Activated CD4-positive, alpha-beta T cell treated with anti-CD3 and anti-CD28 coated beads, Interleukin-2, amount 50 U/mL, for 1 hour (primary cell): ENCODE results near the gene NUTF2.
"Not testable (repeated sequence)": the region's sequence is repeated elsewhere in the genome, so short reads cannot be mapped to it uniquely, and the experiment has no call there.

Experiments
- DNase-seq: peaks from one replicate; pipeline ENCODE4 v3.0.0-alpha.2; 2020

Gene NUTF2

DNA sequence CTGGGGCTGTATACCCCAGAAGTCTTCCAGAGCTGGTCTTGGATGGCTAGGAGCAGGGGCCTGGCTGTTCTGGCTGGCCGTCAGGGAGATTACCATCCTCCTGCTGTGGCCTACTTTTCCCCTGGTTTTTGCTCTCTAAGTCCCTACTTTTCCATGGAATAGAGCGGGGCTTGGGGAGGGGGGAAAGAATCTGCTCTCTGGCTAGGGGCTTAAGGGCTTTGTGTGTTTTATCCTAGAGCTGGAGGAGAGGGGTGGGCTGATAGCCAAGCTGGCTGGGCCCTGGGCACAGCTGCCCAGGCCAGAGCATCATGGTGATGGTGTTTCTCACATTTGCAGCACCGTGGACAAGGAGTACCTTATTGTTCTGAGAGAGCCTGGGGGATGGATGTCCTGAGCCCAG is 41.6 kb downstream of the NUTF2 start:
- DNase-seq, result no peak

DNA sequence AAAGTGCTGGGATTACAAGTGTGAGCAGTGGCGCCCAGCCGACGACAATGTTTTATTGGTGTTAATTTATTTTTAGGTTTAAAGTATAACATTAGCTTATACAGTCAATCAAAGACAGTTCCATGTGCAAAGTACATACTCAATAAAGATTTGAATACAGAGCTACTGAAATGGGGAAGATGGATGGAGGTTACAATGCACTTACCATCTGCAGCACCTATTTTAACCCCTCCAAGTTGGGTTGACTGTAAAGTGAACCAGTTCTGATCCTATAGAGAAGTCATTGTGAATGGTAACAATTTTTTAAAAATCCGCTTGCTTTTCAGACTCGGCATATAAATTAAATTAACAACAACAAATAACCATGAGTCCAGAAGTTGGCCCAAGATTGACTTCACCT is 45.6 kb downstream of the NUTF2 start:
- no peak for DNase-seq

DNA sequence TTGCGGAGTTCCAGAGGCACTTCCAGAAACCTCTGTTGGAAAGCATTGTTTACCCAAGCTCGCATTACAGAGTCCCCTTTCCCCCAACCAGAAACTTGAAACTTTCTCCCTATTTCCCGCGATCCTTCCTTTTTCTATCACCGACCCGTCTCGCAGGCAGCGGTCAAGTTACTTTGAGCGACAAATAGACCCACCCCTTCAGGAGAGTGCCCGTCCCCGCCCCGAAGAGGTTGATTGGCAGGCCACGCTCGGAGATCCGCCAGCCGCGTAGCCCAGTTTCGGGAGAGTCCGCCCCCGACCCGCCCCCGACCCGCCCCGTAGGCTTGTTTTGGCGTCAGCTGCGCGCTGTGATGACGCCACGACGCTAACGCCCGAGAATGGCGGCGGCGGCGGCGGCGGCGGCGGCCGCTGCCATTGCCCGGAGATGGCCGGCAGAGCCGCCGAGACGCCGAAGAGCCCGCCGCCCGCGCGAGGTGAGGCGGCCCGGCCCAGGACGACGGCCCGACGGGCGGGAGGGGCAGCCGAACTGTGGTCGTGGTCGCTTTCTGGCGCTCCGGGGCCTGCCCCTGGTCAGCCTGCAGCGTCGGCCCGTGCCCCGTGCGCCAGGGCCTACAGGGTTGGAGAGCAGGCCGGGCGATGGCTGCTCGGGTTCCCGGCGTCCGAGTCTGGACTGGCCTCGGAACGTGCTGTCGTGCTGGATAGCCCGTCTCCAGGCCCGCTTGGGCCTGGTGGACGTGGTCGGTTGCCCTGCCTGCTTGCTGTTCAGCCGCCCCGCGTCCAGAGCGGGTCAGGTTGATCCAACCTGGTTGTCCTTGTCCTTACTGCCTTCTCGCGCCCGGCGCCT is 46.4 kb downstream of the NUTF2 start, which contains the start of gene PSKH1:
PSKH1 (plus strand) TSS at position 356 of the 844 bp plus-strand sequence. CDS start 15,496 bp downstream, outside the sequence.
- DNase-seq, result peak; percentile 93

DNA sequence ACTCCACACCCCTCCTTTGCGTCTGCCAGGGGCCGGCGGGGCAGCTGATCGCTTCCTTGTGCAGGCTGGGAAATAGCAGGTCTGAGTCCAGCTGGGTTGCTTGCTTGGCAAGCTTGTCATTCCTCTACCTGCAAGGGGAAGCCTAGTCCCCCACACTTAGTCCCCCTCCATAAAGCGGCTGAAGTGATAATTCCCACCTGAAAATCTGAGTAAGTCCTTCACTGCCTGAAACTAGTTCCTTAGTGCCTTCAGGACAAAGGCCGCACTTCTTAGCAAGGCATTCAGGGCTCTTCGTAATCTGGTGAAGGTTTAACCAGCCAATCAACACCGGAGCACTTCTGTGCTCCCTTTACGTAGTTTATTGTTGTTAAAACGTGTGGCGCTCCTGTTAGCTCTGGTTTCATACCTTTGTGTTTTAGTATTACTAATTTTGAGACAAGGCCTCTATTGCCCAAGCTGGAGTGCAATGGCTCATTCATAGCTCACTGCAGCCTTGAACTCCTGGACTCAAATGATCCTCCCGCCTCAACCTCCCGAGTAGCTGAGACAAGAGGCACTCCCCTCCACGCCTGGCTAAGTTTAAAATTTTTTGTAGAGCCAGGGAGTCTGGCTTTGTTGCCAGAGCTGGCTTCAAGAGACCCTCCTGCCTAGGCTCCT is 47.1 kb downstream of the NUTF2 start:
- DNase-seq, result no peak

DNA sequence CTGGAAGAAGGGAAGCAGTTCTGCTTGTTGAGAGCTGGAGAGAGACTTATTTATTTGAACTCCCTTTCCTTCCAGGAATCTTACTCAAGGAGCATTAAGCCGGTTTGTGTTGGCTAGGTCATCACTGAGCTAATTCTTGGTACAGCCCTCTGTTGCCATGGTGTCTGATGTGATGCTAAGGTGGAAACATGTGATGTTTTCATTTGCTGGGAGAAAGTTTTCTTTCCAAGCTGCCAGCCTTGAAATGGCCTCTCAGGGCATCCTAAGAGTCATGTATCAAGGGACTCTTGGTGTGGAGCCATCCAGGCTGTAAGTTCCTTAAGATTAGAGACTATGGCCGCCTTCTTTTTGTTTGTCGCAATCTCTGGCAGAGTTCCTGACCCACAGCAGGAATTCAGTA is 50.5 kb downstream of the NUTF2 start:
- no peak for DNase-seq

DNA sequence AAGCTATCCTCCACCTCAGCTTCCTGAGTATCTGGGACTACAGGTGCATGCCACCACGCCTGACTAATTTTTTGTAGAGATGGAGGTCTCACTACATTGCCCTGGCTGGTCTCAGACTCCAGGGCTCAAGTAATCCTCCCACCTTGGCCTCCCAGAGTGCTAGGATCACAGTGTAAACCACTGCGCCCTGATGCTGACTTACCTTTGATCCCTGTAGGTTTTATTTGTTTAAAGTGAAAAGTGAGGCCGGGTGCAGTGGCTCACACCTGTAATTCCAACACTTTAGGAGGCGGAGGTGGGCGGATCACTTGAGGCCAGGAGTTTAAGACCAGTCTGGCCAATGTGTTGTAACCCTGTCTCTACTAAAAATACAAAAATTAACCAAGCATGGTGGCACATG is 55.0 kb downstream of the NUTF2 start:
- no peak for DNase-seq

DNA sequence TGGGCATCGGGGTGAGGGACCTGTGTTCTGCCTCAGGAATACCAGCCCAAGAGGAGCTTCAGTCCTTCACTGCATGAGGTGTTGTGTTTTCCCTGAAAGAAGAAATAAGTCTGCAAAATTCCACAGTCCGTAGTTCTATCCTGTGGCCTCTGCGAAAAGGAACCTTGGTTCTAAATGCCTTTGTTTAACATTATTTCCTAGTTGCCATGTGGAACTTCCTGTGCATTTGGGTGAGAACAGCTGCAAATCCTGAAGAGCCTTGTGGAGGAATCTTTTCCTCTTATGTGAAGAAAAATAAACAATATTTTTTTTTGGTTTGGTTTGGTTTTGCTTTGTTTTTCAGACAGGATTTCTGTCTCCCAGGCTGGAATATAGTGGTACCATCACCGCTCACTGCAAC is 56.1 kb downstream of the NUTF2 start:
- no peak for DNase-seq

DNA sequence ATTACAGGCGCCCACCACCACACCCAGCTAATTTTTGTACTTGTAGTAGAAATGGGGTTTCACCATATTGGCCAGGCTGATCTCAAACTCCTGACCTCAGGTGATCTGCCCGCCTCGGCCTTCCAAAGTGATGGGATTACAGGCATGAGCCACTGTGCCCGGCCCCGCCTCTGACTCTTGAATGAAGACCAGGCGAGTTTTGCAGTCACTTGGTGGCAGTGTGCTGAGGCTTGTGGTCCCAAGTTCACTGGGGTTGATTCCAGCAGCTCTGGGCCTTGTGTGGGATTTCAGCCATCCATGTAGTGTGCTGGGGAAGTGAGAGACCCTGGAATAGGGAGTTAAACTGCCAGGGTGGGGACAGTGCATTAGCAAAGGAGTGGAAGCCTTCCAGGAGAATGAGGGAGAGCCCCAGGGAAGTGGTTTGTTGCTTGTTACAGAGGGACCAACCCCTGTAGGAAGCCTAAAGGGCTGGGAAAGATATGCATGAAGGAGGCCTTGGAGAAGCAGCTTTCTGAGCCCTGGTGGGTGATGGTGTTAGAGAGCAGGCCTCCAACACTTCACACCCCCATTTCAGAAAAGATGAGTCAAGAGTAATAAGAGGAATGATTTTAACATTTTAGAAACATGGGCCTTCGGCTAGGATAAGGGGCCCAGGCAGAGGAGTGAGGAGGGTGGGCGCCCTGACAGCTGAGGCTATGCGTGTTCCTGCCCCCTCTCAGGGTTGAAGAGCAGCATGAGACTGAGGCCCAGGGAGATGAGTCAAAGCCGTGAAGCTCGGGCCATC is 60.9 kb downstream of the NUTF2 start:
- no peak for DNase-seq

DNA sequence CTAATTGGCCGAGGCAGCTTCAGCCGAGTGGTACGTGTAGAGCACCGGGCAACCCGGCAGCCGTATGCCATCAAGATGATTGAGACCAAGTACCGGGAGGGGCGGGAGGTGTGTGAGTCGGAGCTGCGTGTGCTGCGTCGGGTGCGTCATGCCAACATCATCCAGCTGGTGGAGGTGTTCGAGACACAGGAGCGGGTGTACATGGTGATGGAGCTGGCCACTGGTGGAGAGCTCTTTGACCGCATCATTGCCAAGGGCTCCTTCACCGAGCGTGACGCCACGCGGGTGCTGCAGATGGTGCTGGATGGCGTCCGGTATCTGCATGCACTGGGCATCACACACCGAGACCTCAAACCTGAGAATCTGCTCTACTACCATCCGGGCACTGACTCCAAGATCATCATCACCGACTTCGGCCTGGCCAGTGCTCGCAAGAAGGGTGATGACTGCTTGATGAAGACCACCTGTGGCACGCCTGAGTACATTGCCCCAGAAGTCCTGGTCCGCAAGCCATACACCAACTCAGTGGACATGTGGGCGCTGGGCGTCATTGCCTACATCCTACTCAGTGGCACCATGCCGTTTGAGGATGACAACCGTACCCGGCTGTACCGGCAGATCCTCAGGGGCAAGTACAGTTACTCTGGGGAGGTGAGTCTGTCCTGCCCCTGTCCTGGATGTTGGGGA is 62.5 kb downstream of the NUTF2 start:
- no peak for DNase-seq

DNA sequence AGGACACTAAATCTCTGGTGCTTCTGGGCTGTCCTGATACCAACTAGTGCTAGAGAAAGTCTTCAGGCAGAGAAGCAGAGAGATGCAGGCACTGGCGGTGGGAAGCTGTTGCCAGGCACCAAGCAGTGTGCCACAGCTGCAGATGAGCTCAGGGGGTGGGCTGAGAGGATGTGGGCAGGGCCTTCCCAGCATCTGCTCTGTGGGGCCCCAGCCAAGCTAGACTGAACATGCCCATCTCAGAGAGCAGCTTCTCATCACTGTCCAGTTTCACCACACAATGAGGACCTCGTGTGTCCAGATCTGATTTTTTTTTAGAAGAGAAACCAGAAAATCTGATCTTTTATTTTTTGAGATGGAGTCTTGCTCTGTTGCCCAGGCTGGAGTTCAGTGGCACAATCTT is 63.4 kb downstream of the NUTF2 start:
- DNase-seq, result no peak

DNA sequence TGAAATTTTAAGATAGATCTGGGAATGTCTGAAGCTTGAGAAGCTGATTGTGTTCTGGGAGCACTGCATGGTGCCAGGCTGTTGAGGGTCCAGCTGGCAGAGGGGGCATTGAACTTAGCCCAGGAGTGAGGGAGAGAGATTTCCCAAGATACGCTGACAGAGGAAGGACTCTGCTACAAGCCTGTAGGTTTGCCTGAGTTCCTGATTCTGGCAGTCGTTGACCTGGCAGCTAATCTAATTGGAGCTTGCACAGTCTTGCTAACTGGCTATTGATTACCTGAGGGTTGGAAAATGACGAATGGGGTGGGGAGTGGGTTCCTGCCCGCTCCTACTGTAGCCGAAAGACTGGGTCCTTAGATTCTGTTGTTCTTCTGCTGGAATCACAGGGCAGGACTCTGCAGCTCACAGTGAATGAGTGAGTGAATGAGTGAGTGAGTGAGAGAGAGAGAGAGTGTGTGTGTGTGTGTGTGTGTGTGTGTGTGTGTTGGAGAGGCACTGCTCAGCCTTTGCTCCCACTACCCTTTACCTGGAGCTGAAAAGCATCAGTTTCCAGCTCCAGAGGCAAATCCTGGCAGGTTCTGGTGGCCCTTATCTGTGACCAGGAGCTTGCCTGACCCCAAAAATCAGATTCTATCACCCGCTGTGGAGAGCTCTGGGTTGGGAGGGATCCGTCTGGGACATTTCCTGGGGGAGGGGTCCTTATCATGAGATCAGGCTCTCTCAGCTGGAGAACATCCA is 68.2 kb downstream of the NUTF2 start:
- no peak for DNase-seq

DNA sequence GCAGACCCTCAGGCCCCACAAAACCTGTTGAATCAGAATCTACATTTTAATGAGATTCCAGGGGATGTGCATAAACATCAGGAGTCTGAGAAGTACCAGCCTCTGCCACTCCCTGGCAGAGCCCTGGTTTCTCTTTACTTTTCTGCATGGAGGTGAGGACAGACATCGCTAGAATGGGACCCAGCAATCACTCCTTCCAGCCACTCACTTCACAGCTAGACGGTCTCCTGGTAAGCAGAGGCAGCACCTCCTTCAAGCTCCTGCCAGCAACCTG is 68.7 kb downstream of the NUTF2 start:
- not testable (repeated sequence) for DNase-seq

DNA sequence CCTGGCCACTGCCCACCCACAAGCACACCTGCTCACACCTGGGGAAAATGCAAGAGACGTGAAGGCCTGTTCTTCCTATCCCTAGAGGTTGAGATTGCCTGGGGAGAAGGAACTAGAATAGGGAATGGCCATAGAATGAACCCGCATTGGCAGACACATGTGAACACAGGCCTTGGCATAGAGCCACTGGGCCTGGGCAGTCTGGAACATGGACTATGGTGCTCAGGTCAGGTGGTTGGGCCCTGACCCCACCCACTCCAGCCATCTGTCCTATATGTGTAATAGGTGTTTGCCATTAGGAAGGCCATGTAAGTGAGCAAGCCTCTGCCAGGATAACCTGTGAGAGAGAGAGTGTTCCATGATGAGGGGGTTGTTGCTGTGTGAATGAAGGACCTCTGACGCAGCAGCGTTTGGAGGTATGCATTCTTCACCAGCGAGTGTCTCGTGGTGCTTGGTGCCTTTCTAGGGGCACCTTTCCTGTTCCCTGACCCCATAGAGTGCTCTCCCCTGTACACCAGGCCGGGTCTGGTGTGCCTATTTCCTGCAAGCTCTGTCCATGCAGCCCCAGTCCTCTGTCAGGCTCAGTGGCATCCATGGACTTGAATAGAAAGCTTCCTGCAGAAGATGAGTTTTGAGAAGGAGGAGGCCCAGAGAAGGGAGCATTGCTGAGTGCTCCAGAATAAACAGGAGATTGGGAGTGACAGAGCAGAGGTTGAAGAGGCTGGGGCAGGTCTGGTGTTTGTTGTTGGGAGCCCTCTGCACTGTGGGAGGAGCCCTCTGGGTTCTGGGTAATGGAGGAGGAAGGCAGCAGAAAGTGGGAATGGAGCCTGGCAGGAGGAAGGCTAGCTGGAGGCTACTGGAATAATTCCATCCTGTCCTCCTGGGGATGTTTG is 69.3 kb downstream of the NUTF2 start:
- no peak for DNase-seq

DNA sequence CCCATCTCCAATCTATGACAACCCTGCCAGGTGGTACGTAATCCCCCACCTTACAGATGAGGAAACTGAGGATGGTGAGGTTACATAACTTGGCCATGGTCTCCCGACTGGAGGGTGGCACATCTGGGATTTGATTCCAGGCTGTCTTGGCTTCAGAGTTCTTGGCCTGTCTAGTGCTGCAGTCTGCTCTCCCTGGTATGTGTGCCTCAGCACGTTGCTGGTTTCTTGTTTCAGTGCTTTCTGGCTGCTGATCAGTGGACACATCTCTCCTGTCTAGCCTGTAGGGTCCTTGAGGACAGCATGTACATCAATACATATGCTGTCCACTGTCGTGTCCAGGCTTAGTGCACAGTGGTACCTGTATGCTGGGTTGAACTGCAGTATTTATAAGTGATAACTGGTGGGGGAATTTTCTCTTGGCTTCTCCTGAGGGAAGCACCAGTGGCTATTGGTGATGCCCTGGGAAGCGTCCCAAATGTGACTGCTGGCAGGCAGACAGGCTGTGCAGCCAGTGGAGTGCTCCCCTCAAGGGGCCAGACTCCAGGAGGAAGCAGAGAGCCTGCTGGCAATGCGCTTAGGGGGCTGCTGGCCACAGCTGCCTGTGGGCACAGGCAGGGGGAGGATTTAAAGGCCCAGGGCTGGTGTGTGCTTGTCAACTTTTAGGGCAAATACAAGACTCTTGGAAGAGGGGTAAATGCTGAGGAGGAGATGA is 70.6 kb downstream of the NUTF2 start:
- DNase-seq, result no peak

DNA sequence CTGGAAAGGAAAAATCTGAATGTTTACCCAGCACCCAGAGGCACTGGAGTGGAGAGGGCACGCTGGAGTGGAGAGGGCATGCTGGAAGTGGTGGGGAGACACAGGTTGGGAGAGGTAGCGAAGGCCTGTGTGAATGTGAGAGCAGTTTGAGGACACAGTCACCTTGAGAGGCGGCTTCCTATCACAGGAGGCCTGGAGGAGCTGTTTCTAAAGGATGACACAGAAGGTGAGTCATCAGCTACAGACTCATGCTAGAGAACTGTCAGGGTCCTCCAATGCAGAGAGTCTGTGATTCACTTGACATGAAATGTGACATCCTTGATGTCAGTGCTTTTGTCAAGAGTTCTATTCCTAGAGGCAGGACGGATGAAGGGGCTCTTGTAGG is 71.1 kb downstream of the NUTF2 start:
- no peak for DNase-seq

DNA sequence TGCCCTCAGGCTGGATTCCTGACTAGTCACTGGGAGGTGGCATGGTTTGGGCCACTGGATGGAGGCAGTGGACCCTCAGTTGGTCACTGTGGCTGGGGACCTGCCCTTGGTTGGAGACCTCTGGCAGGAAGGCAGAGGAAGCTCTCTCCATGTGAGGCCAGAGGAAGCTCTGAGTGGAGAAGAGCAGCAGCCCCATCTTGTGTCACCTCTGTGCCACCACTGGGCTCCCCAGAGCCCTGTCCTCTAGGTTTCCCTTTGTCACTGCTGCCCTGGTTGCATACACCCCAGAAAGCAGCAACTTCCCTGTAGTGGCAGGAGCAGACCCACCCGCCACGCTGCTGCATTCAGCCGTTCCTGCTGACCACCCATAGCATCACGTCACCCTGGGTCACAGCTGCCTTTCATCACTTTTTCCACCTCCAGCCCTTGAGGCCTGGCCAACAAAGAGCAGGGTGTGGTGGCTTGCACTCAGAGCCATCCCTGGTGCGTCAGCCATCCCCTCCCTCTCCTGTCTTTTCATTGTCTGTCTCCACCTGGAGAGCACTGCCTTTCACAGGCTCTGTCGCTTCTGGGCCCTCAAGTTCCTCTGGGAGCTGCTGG is 73.0 kb downstream of the NUTF2 start:
- no peak for DNase-seq
